Non-pigmented ciliary epithelial cell (primary cell): ENCODE results near the gene MAP7D3.

Source experiments
- DNase-seq: peaks from one replicate; pipeline ENCODE4 v3.0.0-alpha.2; 2010; ENCODE audit warnings: low read depth

The MAP7D3 gene

GRCh38 chrX:136205882-136206380 lies 45.3 kb downstream of the MAP7D3 start:
- DNase-seq = no peak

DNA sequence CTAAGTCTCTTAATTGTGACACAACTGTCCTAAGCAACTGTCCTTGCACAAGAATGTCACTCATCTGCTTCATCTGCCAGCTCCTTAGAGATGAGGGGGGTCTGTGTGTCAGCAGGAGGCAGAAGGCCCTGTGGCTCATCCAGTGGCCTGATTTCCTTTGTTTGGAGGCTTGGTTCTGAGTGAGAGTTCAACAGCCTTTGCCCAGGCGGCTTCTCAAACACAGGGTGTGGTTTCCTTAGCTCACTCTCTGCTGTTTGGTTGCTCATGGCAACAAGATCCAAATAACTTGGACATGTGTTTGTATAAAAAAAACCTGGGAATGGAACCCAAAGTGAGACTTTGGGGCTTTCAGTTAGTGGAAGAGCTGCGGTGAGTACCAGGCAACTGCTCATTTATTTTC lies 46.6 kb downstream of the MAP7D3 start:
- no peak for DNase-seq

DNA sequence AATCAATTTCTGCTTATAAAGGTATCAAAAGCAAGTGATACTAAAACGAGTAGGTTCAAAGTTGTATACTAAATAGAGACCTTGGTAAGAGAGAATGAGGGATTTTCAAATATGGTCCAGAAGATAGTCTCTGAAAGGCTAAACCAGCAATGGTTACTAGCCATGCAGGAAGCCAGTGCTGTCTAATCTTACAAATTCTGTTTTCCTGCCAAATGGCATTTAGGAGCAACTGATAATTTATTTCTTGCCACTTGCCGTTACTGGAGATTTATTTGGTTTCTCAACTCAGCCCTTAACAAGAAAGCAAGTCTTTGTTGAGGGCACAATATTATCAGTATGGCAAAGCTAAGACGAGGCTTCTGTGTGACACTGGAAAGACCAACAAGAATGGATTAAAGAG lies 47.2 kb downstream of the MAP7D3 start:
- DNase-seq = no peak

DNA sequence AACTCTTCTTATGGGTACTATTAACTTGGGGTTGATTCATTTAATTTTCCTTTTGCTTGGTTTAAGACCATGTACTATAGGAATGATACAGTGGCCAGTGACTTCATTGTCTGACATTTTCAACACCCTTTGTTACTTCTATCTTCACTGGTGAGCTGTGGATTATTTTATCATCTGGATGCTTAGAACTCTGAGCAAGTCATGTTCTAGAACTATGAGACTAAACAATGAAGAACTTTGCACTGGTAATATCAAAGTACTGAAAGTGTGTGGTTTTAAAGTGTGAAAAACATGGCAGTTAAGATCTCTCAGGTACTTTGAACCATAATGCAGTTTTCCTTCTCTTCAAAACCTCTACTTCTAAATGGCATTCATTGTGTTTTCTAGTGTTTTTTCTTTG lies 47.8 kb downstream of the MAP7D3 start:
- no peak for DNase-seq

GRCh38 chrX:136202889-136203288 lies 48.3 kb downstream of the MAP7D3 start:
- DNase-seq = no peak

DNA sequence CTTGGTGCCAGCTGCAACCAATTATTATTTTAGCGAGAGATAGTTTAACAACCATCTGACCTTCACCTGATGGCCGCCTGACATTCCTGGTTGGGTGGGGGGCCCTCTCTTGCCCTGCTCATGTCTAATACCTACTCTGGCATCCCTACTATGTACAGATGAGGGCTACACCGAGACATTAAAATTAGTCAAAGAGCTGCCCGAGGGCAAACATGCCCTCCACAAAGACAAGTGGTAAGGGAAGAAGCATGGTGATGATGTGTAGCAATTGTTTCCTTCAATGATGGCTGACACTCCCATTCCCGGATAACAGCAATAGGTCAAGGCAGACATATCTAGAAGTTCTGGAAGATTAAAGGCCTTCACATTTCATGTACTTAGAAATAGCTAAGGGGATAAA lies 49.6 kb downstream of the MAP7D3 start:
- DNase-seq = no peak

- DNase-seq = no peak
These were observed 50.7 kb downstream of the MAP7D3 start for GRCh38 chrX:136200466-136200865.

- no peak for DNase-seq
These were observed 51.8 kb downstream of the MAP7D3 start for GRCh38 chrX:136199365-136199764.

GRCh38 chrX:136198678-136199243 lies 52.4 kb downstream of the MAP7D3 start:
- no peak for DNase-seq

GRCh38 chrX:136198010-136198409 lies 53.2 kb downstream of the MAP7D3 start:
- DNase-seq = no peak

GRCh38 chrX:136196691-136197155 lies 54.5 kb downstream of the MAP7D3 start:
- DNase-seq = no peak

- no peak for DNase-seq
These were observed 56.0 kb downstream of the MAP7D3 start for GRCh38 chrX:136195247-136195646.

DNA sequence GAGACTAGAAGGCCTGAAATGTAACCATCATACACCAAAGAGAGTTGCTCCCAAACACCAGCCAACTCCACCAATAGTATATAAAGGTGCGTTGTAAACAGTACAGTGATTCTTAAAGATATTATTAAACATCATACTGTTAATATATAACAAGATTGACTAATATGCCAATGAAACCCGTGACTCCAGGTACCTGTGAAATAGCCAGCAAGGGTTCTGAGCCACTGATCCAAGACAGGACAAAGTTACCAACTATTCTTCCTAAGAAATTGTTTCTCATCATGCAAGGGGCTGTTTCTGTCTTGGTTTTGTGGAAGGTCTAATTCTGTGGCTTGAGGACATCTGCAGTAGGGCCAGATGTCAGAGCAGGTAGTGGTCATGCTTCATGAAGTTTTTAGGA lies 56.7 kb downstream of the MAP7D3 start:
- no peak for DNase-seq

DNA sequence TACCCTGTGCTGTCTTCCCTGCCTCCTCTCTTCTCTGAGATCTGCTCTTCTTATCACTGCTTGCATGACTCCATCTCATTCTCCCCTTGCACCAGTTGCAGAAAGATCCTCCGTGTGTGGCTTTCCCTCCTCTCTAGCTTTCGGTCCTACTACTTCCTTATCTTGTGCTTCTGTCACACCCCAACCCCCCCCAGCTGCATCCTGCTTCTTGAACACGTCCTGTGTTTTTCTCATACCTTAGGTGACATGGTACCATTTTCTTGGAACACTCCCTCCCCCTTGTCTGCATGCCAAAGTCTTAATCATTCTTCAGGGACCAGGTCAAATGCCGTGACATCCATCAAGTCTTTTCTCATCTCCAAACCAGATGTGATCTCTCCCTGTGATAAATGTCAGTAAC lies 57.4 kb downstream of the MAP7D3 start:
- no peak for DNase-seq

- no peak for DNase-seq
These were observed 58.3 kb downstream of the MAP7D3 start for GRCh38 chrX:136192839-136193414.

DNA sequence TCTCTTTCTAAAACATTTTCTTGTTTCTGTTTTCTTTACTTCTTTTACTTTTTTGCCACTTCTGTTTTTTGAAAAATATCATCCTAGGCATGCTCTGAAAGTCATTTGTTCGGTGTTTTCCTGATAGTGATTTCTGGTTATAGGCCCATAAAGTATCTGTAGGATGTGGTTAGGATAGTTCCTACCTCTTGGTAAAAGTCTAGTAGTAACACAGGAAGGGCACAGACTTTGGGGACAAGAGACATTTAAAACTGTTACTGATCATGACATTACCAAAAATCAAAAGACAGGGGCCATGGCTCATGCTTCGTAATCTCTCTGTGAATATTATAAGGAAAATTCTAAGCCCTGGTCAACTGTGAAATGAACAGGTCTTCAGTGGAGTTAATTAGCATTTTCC lies 59.1 kb downstream of the MAP7D3 start:
- DNase-seq = no peak

DNA sequence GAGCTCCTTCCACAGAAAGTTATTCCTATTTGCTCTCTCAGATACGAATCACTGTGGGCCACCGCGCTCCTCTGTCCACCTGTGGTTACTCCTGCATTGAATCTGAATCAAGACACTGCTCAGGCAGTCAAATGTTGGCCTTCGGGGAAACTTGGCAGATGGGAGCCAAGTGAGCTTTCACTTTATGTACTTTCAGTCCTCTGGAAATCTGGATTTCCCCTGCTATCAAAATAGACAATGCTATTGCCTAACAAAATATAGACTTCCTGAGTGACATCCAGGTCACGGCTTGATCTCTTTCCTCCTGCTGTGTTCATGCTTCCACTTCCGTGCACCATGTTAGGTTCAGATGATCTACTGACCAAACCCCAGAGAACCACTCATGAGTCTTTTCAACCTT lies 60.0 kb downstream of the MAP7D3 start:
- DNase-seq = no peak

GRCh38 chrX:136190038-136190713 lies 61.0 kb downstream of the MAP7D3 start:
- no peak for DNase-seq

DNA sequence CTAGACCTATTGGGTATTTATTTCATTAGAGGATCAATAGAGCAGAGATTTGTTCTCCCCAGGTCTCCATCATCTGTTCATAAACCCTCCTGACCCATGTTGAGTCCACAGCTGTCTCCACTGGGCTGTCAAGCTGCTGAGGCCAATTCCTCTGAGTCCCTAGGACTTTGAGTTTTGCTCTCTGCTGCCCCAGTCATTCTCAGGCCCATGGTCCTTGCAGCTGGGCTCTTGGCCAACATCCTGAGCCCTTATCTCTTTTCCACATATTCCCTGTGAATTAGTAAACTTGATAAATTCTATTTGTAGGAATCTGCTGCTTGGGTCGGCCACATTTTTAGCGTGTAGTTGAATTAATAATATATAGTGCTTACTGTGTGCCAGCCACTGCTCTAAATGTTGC lies 62.0 kb downstream of the MAP7D3 start:
- no peak for DNase-seq

- DNase-seq = no peak
These were observed 65.2 kb downstream of the MAP7D3 start for GRCh38 chrX:136186023-136186413.

DNA sequence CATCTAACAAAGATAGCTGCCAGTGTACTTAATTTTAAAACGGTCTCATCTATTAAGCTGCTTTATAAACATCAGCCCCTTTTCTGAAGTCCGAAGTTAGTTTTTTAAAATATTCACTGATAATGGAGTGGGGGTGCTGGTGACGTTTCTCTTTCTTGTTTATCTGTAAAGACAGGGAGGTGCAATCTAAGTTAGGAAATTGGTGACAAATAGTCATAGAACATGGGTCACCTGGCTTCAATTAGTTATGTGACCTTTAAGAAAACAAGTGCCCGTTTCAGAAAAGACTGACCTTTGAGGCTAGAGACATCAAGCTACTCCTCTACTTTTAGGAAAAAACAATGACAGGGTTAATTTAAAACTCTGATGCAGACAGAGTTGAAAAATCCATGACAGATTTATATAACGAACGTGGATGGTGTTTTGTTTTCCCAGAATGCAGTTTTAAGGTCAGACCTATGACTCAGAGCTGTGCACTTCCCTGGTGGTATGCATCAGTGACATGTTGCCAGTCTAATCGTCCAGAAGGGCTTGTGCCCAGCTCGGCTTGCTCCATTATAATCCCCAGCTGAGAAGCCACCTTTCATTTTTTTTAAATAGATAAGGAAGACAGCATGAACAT lies 65.7 kb downstream of the MAP7D3 start:
- no peak for DNase-seq

- DNase-seq = no peak
These were observed 67.3 kb downstream of the MAP7D3 start for GRCh38 chrX:136183917-136184316.

- no peak for DNase-seq
These were observed 68.0 kb downstream of the MAP7D3 start for GRCh38 chrX:136183172-136183571.
